GM13976 (cell line): ENCODE measurements around the gene RNF212.
"Not testable (repeated sequence)": the region's sequence is repeated elsewhere in the genome, so short reads cannot be mapped to it uniquely, and the experiment has no call there.

Experiments
- DNase-seq: peaks from one replicate; pipeline ENCODE4 v3.0.0; 2012; ENCODE audit warnings: low spot score
- in situ Hi-C: fragments of 300-500 bp; cut with MboI; formaldehyde crosslinking; loops from one replicate; pipeline ENCODE4 v1.12.0; 2022; ENCODE audit warnings: low sequenced_read_pairs, mixed read lengths, inconsistent platforms; ENCODE audit not compliant: unreplicated experiment
- TF ChIP-seq, protein P1 (sequence below): IDR thresholded peaks from 2 replicates; pipeline ENCODE4 v1.5.1; 2012; ENCODE audit warnings: borderline replicate concordance, mild to moderate bottlenecking; ENCODE audit not compliant: insufficient read depth; ENCODE audit errors: extremely low read depth, missing control alignments, control extremely low read depth

Gene RNF212

DNA sequence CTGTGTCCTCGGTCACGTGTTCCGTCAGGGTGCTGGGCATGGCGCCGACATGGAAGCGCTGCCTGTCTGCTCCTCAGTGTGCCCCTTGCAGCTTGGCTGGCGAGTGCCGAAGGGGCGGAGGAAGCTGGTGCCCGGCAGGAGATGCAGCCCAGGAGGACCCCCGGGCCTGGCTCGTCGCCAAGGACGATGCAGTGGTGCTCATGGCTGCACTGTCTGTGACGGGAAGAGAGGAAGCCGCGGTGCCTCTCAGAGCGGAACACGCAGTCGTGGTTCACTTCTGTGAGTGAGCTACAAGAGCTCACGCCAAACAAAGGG is 63.8 kb downstream of the RNF212 start:
- in situ Hi-C loops, result no loop called here
- TF ChIP-seq, protein P1, sequence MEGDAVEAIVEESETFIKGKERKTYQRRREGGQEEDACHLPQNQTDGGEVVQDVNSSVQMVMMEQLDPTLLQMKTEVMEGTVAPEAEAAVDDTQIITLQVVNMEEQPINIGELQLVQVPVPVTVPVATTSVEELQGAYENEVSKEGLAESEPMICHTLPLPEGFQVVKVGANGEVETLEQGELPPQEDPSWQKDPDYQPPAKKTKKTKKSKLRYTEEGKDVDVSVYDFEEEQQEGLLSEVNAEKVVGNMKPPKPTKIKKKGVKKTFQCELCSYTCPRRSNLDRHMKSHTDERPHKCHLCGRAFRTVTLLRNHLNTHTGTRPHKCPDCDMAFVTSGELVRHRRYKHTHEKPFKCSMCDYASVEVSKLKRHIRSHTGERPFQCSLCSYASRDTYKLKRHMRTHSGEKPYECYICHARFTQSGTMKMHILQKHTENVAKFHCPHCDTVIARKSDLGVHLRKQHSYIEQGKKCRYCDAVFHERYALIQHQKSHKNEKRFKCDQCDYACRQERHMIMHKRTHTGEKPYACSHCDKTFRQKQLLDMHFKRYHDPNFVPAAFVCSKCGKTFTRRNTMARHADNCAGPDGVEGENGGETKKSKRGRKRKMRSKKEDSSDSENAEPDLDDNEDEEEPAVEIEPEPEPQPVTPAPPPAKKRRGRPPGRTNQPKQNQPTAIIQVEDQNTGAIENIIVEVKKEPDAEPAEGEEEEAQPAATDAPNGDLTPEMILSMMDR, result no peak
- no peak for DNase-seq

- in situ Hi-C loops, result no loop called here
- DNase-seq, result no peak
- TF ChIP-seq, protein P1, result no peak
Observed at GRCh38 chr4:1048773-1049590, 64.4 kb downstream of the RNF212 start.

DNA sequence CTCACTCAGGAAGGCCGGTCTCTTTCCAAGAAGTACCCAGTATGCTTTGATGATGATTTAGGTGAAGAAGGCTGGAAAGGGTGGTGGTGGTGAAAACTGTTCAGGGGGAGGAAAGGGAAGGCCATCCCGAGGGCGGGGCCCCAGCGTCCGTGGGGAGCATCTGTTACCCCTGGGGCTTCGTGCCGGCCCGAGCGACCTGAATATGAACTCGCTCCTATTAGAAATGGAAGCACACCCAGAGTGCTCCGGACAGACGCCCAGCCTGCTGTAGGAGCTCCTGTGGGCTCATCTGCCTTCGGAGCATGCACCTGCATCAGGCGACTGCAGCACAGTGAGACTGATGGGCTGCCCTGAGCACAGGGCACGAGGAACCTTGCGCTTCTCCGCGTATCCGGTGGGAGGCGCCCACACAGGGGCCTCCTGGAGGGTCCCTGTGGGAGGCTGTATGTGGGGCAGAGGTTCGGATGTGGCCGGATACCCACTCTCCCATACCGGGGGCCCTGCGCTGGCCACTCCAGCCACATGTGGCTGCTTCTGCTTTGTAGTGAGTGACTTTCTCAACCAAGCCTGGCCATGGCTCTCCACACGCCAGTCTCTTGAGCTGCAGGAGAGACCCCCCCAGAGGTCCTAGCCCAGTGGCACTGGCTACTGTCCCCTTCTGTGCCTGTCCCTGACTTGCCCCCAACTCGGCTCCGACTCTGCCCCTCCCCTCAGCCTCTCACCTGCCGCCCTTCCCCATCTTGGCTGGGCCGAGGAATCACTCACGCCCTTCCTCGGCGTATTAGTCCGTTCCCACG is 65.2 kb downstream of the RNF212 start:
- TF ChIP-seq, protein P1, result no peak
- in situ Hi-C loops, result no loop called here
- no peak for DNase-seq

- DNase-seq, result no peak
- TF ChIP-seq, protein P1, result no peak
- in situ Hi-C loops, result no loop called here
Observed at GRCh38 chr4:1047106-1047975, 66.0 kb downstream of the RNF212 start.

DNA sequence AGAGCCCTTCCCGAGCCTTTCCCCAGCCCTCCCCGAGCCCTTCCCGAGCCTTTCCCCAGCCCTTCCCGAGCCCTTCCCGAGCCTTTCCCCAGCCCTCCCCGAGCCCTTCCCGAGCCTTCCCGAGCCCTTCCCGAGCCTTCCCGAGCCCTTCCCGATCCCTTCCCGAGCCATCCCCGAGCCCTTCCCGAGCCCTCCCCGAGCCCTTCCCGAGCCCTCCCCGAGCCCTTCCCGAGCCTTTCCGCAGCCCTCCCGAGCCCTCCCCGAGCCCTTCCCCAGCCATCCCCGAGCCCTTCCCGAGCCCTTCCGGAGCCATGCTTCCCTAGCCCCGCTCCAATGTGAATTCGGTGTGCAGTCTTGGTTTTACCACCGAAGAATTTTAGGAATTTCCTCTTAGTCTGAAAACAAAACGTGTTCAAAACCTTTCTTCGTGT is 66.8 kb downstream of the RNF212 start:
- in situ Hi-C loops, result not testable (repeated sequence)

DNA sequence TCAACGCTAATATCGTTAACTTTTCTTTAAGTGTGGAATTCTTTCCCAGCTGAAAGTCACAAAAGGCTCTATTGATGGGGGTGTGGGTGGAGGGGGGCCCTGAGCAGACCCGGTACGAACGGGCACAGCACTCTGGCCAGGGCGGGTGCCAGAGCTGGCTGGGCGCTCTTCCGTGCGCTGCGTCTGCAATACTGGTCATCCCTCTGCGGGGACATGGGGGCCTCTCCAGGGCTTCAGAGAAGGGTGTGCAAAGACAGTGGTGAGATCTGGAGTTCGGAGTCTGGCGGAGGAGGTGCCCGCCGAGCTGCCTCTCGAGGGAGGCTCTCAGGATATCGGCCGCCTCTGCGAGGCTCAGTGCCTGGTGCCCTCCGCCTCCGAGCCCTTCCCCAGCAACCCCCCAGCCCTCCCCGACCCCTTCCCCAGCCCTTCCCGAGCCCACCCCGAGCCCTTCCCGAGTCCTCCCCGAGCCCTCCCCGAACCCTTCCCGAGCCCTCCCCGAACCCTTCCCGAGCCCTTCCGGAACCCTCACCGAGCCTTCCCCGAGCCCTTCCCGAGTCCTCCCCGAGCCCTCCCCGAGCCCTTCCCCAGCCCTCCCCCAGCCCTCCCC is 67.7 kb downstream of the RNF212 start:
- TF ChIP-seq, protein P1, result no peak
- no peak for DNase-seq
- in situ Hi-C loops, result no loop called here

More for the DNA sequence above, 66.8 kb downstream of the RNF212 start:
- not testable (repeated sequence) for DNase-seq
